Measurements from ENCODE around the gene SP100. TPM values are rescaled to one million over a fixed set of nuclear protein-coding genes. Genes with fewer than 3 reads are reported as not detected.

SP100 gene
- total RNA-seq, 4 donors from 2014 or later = 65.9 to 197 (median 123) TPM

GRCh38 chr2:230422149-230422548 lies 6.1 kb downstream of the SP100 start:
- Histone ChIP-seq H3K27me3 (no peaks in the 10 kb centered on the region), H3K36me3 (no peaks in the 10 kb centered on the region), H3K4me3 (no peak overlapping the region), H3K4me1 (no peaks in the 10 kb centered on the region), H3K9me3 (no peaks in the 10 kb centered on the region), H3K27ac (no peak overlapping the region)
- no peak for DNase-seq
- intact Hi-C loops (cut with DNase I; ENCODE audit: low total_unique reads) = no loop called here
- TF ChIP-seq POLR2A (IDR thresholded peaks at IDR 0.05) (no peak), CTCF (IDR thresholded peaks at IDR 0.05) (no peak)

GRCh38 chr2:230423851-230424458 lies 8.0 kb downstream of the SP100 start:
- TF ChIP-seq CTCF (IDR thresholded peaks at IDR 0.05) = no peak
- TF ChIP-seq POLR2A (IDR thresholded peaks at IDR 0.05) = no peak
- Histone ChIP-seq H3K4me3 (no peak overlapping the region), H3K9me3 (peaks cover 0 to 2% of the 10 kb centered on the region in 2 donors), H3K27me3 (no peaks in the 10 kb centered on the region), H3K36me3 (no peaks in the 10 kb centered on the region), H3K27ac (no peak overlapping the region), H3K4me1 (no peaks in the 10 kb centered on the region)
- no peak for DNase-seq
- intact Hi-C loops (cut with DNase I; ENCODE audit: low total_unique reads) = no loop called here

GRCh38 chr2:230425377-230425776 lies 9.4 kb downstream of the SP100 start:
- H3K9me3 ChIP-seq = peaks cover 0 to 12% of the 10 kb centered on the region in 2 donors
- TF ChIP-seq CTCF (IDR thresholded peaks at IDR 0.05) = no peak
- no peak for TF ChIP-seq POLR2A (IDR thresholded peaks at IDR 0.05)
- H3K27me3 ChIP-seq = no peaks in the 10 kb centered on the region
- DNase-seq = no peak
- intact Hi-C loops (cut with DNase I; ENCODE audit: low total_unique reads) = no loop called here
- no peaks in the 10 kb centered on the region for H3K36me3 ChIP-seq
- H3K4me1 ChIP-seq = no peaks in the 10 kb centered on the region
- no peak overlapping the region for H3K27ac ChIP-seq
- H3K4me3 ChIP-seq = no peak overlapping the region

DNA sequence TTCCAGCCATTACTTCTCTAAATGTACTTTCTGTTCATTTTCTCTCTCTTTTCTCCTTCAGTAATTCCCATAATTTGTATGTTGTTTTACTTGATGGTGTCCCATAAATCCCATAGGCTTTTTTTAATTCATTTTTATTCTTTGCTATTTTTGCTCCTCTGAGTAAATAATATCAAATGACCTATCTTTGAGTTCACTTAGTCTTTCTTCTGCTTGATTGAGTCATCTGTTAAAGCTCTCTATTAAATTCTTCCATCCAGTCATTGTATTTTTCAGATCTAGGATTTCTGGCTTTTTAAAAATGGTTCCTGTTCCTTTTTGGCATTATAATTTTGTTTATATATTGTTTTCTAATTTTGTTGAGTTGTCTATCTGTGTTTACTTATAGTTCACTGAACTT lies 13.5 kb downstream of the SP100 start:
- intact Hi-C loops (cut with DNase I; ENCODE audit: low total_unique reads) = no loop called here
- H3K4me3 ChIP-seq = no peak overlapping the region
- peaks cover 4 to 12% of the 10 kb centered on the region in 2 donors for H3K9me3 ChIP-seq
- H3K36me3 ChIP-seq = no peaks in the 10 kb centered on the region
- no peaks in the 10 kb centered on the region for H3K27me3 ChIP-seq
- no peak overlapping the region for H3K27ac ChIP-seq
- TF ChIP-seq CTCF (IDR thresholded peaks at IDR 0.05) = no peak
- no peak for TF ChIP-seq POLR2A (IDR thresholded peaks at IDR 0.05)
- DNase-seq = no peak
- no peaks in the 10 kb centered on the region for H3K4me1 ChIP-seq

DNA sequence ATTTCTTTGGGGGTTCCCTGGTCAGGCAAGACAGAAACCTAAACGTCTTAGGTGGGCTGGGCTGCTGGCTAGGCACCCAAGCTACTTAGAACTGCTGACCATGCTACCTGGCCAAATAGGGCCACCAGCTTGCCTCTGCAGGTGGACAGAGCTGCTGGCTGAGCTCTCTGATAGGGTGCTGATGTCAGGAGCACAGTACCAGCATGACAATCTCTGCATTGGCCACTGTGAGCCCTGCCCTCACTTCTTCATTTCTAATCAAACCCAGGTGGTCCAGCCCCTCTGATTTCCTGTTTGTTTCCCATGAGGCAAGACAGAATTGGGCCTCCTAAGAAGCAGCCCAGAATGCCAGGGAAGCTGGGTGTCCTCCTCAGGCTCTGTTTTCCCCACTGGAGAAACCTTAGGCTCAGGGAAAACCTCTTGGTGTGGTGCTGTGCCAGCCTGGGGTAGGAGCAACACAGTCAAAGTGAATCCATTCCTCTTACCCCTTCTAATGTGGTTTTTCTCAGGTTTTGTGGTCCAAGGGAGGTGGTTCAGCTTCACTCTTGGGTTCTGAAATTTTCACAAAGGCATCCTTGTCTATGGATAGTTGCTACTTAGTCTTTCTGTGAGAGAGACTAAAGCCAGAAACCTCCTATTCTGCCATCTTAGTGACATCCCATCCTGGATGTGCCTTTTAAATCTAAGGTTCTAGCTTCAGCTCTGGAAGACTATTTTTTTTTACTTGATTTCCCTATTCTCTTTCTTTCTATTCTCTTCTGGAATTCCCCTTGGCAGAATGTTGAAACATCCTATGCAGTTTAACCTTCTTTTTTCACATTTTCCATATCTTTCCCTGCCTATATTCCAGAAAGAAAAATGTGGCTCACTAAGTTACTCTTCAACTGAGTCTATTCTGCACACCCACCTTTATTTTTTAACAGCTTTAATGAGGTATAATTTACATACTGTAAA lies 15.2 kb downstream of the SP100 start:
- no peak overlapping the region for H3K27ac ChIP-seq
- H3K27me3 ChIP-seq = no peaks in the 10 kb centered on the region
- TF ChIP-seq POLR2A (IDR thresholded peaks at IDR 0.05) (no peak), CTCF (IDR thresholded peaks at IDR 0.05) (no peak)
- DNase-seq = no peak
- intact Hi-C loops (cut with DNase I; ENCODE audit: low total_unique reads) = no loop called here
- no peaks in the 10 kb centered on the region for H3K36me3 ChIP-seq
- H3K4me1 ChIP-seq = no peaks in the 10 kb centered on the region
- H3K9me3 ChIP-seq = peaks cover 4 to 14% of the 10 kb centered on the region in 2 donors
- no peak overlapping the region for H3K4me3 ChIP-seq

Data from uterus (tissue), 4 donors.